Prostate gland (tissue), 2 donors: ENCODE measurements around the gene CD69. TPM values are rescaled to one million over a fixed set of nuclear protein-coding genes. Genes with fewer than 3 reads are reported as not detected.
"Not testable (repeated sequence)": the region's sequence is repeated elsewhere in the genome, so short reads cannot be mapped to it uniquely, and the experiment has no call there.

Experiments used
- DNase-seq: peaks from one replicate; pipeline ENCODE4 v3.0.0-alpha.2; 2019; ENCODE audit warnings: low spot score
- H3K27ac ChIP-seq, 2 donors: fragments of 200-600 bp; sonication (generic); 2 replicates each; pipeline ENCODE4 v1.5.1; 2017 to 2019
- H3K27me3 ChIP-seq: fragments of 200-600 bp; sonication (generic); replicated peaks from 2 replicates; pipeline ENCODE4 v1.5.1; 2019; ENCODE audit not compliant: insufficient read depth
- H3K36me3 ChIP-seq, 2 donors: fragments of 200-600 bp; sonication (generic); 1 replicate in 1 of 2; 2 replicates in 1 of 2; pipeline versions ENCODE4 v1.5.1 to v1.8.1; 2017 to 2019
- H3K4me1 ChIP-seq: fragments of 200-600 bp; sonication (generic); replicated peaks from 2 replicates; pipeline ENCODE4 v1.5.1; 2019
- H3K4me3 ChIP-seq, 2 donors: fragments of 200-600 bp; sonication (generic); 2 replicates each; pipeline ENCODE4 v1.5.1; 2017 to 2019
- H3K9me3 ChIP-seq: fragments of 200-600 bp; sonication (generic); 2 replicates; pipeline ENCODE4 v1.5.1; 2017
- POLR2A ChIP-seq: fragments of 450-650 bp; IDR thresholded peaks from one replicate; pipeline ENCODE4 v1.6.1; 2016; ENCODE audit warnings: antibody characterized with exemption, mild to moderate bottlenecking
- POLR2AphosphoS5 ChIP-seq: sonication (generic); formaldehyde crosslinking; IDR thresholded peaks from one replicate; pipeline ENCODE4 v1.6.1; 2017; ENCODE audit warnings: antibody characterized with exemption
- WGBS: methylation state at CpG from one replicate; pipeline ENCODE4 v1.1.5; 2018; 5-methylcytosine and 5-hydroxymethylcytosine counted together
- intact Hi-C: fragments of 100-400 bp; cut with DNase I; formaldehyde crosslinking; loops from one replicate; pipeline ENCODE4 v1.14.2; 2022
- total RNA-seq, 2 donors: library from RNA; depleted of rRNA; stranded (reverse); fragments of >200 nt; gene quantifications; one replicate each; pipeline ENCODE4 v1.1.0, GENCODE V29; 2016
- TF ChIP-seq, protein P1 (sequence below), 4 experiments: fragments of 200-600 bp in 2 of 4; fragments of 450-650 bp in 2 of 4; sonication (generic) in 2 of 4; IDR thresholded peaks; 1 replicate in 3 of 4; 2 replicates in 1 of 4; pipeline ENCODE4 v1.5.1; 2016 to 2019; ENCODE audit warnings: antibody characterized with exemption in 4 of 4, mild to moderate bottlenecking in 2 of 4, moderate library complexity in 2 of 4

CD69 gene
- total RNA-seq, 2 donors from 2014 or later, result 1.9 to 2.2 TPM

GRCh38 chr12:9717070-9717925, 43.4 kb downstream of the CD69 start:
- no peak for TF ChIP-seq POLR2A
- no peak for TF ChIP-seq POLR2AphosphoS5
- TF ChIP-seq, protein P1, sequence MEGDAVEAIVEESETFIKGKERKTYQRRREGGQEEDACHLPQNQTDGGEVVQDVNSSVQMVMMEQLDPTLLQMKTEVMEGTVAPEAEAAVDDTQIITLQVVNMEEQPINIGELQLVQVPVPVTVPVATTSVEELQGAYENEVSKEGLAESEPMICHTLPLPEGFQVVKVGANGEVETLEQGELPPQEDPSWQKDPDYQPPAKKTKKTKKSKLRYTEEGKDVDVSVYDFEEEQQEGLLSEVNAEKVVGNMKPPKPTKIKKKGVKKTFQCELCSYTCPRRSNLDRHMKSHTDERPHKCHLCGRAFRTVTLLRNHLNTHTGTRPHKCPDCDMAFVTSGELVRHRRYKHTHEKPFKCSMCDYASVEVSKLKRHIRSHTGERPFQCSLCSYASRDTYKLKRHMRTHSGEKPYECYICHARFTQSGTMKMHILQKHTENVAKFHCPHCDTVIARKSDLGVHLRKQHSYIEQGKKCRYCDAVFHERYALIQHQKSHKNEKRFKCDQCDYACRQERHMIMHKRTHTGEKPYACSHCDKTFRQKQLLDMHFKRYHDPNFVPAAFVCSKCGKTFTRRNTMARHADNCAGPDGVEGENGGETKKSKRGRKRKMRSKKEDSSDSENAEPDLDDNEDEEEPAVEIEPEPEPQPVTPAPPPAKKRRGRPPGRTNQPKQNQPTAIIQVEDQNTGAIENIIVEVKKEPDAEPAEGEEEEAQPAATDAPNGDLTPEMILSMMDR (IDR thresholded peaks at IDR 0.05), result no peak
- intact Hi-C loops, result no loop called here
- no peaks in the 10 kb centered on the region for H3K9me3 ChIP-seq
- H3K27ac ChIP-seq, result no peak overlapping the region
- H3K4me3 ChIP-seq, result no peak overlapping the region
- no peak for DNase-seq
- no peaks in the 10 kb centered on the region for H3K27me3 ChIP-seq
- H3K36me3 ChIP-seq, result no peaks in the 10 kb centered on the region
- H3K4me1 ChIP-seq, result no peaks in the 10 kb centered on the region
- 86% methylated on average over 15 of the region's 15 CpGs for WGBS

DNA sequence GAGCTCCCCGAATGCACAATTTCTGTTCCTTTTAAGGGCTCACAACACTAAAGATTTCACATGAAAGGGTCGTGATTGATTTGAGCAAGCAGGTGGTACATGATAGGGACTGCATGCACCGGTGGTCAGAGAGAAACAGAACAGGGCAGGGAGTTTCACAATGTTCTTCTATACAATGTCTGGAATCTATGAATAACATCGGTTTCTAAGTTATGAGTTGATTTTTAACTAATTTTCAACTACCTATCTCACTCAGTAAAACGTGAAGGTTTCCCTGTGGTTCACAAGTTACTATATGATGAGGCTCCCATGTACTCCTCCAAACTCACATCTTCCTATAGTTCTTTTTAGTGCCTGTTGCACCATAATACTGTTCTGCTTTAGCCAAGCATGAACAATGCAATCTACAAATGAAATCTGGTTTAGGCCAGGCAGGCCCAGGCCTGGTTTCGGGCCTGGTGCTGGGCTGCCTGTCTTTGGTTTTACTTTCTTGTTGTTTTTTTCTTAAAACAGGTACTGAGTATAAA, 47.6 kb downstream of the CD69 start:
- H3K36me3 ChIP-seq, intact Hi-C loops, H3K9me3 ChIP-seq, H3K27ac ChIP-seq, H3K4me3 ChIP-seq, DNase-seq, H3K4me1 ChIP-seq, H3K27me3 ChIP-seq: not testable (repeated sequence)
- 80% methylated on average over 6 of the region's 6 CpGs for WGBS

GRCh38 chr12:9711664-9712063, 49.0 kb downstream of the CD69 start:
- Histone ChIP-seq H3K27me3 (no peaks in the 10 kb centered on the region), H3K4me1 (no peaks in the 10 kb centered on the region), H3K36me3 (no peaks in the 10 kb centered on the region), H3K4me3 (no peak overlapping the region), H3K27ac (no peak overlapping the region), H3K9me3 (no peaks in the 10 kb centered on the region)
- no peak for TF ChIP-seq POLR2A
- no peak for TF ChIP-seq POLR2AphosphoS5
- TF ChIP-seq, protein P1 (IDR thresholded peaks at IDR 0.05), result no peak
- intact Hi-C loops, result no loop called here
- DNase-seq, result no peak
- WGBS, result 93% methylated on average over 1 of the region's 1 CpG

DNA sequence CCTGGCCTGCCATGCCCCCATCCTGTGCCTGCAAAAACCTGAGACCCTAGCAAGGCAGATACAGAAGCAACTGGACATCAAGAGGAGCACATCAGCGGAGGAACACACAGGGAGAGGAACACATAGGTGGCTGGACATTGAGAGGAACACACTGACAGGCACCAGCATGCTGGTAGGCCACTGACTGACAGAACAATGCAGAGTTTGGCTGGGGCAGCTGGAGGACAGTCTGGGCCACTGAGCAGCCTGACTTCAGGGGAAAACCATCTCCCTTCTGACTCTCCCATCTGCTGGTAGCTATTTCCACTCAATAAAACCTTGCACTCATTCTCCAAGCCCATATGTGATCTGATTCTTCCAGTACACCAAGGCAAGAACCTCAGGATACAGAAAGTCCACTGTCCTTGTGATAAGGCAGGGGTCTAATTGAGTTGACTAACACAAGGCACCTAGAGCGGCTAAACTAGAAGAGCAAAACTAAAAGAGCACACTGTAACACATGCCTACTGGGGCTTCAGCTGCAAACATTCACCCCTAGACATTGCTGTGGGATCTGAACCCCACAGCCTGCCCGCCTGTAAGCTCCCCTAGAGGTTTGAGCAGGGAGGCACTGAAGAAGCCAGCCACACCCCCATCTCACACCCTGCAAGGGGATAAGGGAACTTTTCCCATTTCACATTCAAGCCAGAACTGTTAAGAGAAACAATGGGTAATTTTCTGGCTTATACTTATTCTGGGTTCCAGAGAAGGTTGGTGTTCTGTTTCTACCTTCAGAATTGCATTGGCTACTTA, 49.9 kb downstream of the CD69 start:
- H3K27me3 ChIP-seq, result no peaks in the 10 kb centered on the region
- WGBS, result 93% methylated on average over 3 of the region's 3 CpGs
- H3K9me3 ChIP-seq, result no peaks in the 10 kb centered on the region
- intact Hi-C loops, result no loop called here
- no peak overlapping the region for H3K27ac ChIP-seq
- DNase-seq, result no peak
- H3K4me3 ChIP-seq, result no peak overlapping the region
- no peaks in the 10 kb centered on the region for H3K4me1 ChIP-seq
- no peak for TF ChIP-seq POLR2A
- TF ChIP-seq, protein P1 (IDR thresholded peaks at IDR 0.05), result no peak
- no peak for TF ChIP-seq POLR2AphosphoS5
- H3K36me3 ChIP-seq, result no peaks in the 10 kb centered on the region

- Histone ChIP-seq H3K27ac (no peak overlapping the region), H3K9me3 (no peaks in the 10 kb centered on the region), H3K27me3 (no peaks in the 10 kb centered on the region), H3K36me3 (no peaks in the 10 kb centered on the region), H3K4me1 (no peaks in the 10 kb centered on the region), H3K4me3 (no peak overlapping the region)
- intact Hi-C loops, result loop anchor here (5.0 kb wide), 1 partner anchor 377 kb away; no protein-coding TSS in a partner anchor
- TF ChIP-seq POLR2A, result no peak
- no peak for TF ChIP-seq POLR2AphosphoS5
- TF ChIP-seq, protein P1 (IDR thresholded peaks at IDR 0.05), result no peak
- DNase-seq, result no peak
- 91% methylated on average over 3 of the region's 3 CpGs for WGBS
These were observed 51.8 kb downstream of the CD69 start for GRCh38 chr12:9708853-9709252.
